Bronchial epithelial cell (primary cell): ENCODE data around the gene ACSL5. TPM values are rescaled to one million over a fixed set of nuclear protein-coding genes. Genes with fewer than 3 reads are reported as not detected.

Source experiments
- DNase-seq: peaks from one replicate; pipeline ENCODE4 v3.0.0-alpha.2; 2010; ENCODE audit warnings: low read depth
- FAIRE-seq: peaks from 2 replicates; lab custom pipeline; 2011; peaks lifted over from hg19 to GRCh38; lab: Jason Lieb, UNC
- H3K27me3 ChIP-seq: 2 replicates; pipeline ENCODE4 v1.5.1; 2011; ENCODE audit warnings: low read length; ENCODE audit not compliant: control insufficient read depth, insufficient read depth
- H3K36me3 ChIP-seq: 2 replicates; pipeline ENCODE4 v1.5.1; 2011; ENCODE audit warnings: low read length; ENCODE audit not compliant: control insufficient read depth, insufficient read depth
- H3K4me3 ChIP-seq: 2 replicates; pipeline ENCODE4 v1.5.1; 2011; ENCODE audit warnings: mild to moderate bottlenecking, low read depth, low read length, control low read depth
- CTCF ChIP-seq: IDR thresholded peaks from 2 replicates; pipeline ENCODE4 v1.5.1; 2011; ENCODE audit warnings: mild to moderate bottlenecking, moderate library complexity, low read length, control low read depth, inconsistent platforms; ENCODE audit not compliant: insufficient read depth, severe bottlenecking
- total RNA-seq: library from RNA; depleted of rRNA; stranded (reverse); fragments of >200 nt; gene quantifications from 2 replicates; pipeline ENCODE4 v1.2.1, GENCODE V29; 2014

Gene ACSL5
- total RNA-seq, result under 0.01 TPM in 1 of 2 replicates, not detected in the other

GRCh38 chr10:112373912-112374338 is at the start of gene ACSL5:
Gene ACSL5, plus strand, starts transcription at chr10:112374116. Its CDS starts 20,831 bp downstream, at chr10:112394947.
- Histone ChIP-seq H3K27me3 (no peaks in the 10 kb centered on the region), H3K36me3 (no peaks in the 10 kb centered on the region), H3K4me3 (no peak within 1 kb of the TSS)
- DNase-seq (no peak), FAIRE-seq (no peak)
- no peak for TF ChIP-seq CTCF

GRCh38 chr10:112327678-112328077 is 46.2 kb upstream of the ACSL5 start:
- DNase-seq (no peak), FAIRE-seq (no peak)
- no peak for TF ChIP-seq CTCF
- no peaks in the 10 kb centered on the region for H3K36me3 ChIP-seq
- peaks cover 2% of the 10 kb centered on the region for H3K27me3 ChIP-seq
- no peak overlapping the region for H3K4me3 ChIP-seq

- no peaks in the 10 kb centered on the region for H3K27me3 ChIP-seq
- TF ChIP-seq CTCF, result no peak
- no peaks in the 10 kb centered on the region for H3K36me3 ChIP-seq
- FAIRE-seq, result no peak
- no peak overlapping the region for H3K4me3 ChIP-seq
- DNase-seq, result no peak
These were observed 43.8 kb upstream of the ACSL5 start for GRCh38 chr10:112330162-112330561.

- H3K27me3 ChIP-seq, result no peaks in the 10 kb centered on the region
- no peak for DNase-seq
- no peaks in the 10 kb centered on the region for H3K36me3 ChIP-seq
- FAIRE-seq, result no peak
- no peak overlapping the region for H3K4me3 ChIP-seq
- TF ChIP-seq CTCF, result no peak
These were observed 43.2 kb upstream of the ACSL5 start for GRCh38 chr10:112330607-112331160.

- DNase-seq, result no peak
- Histone ChIP-seq H3K4me3 (no peak overlapping the region), H3K36me3 (no peaks in the 10 kb centered on the region), H3K27me3 (no peaks in the 10 kb centered on the region)
- no peak for FAIRE-seq
- TF ChIP-seq CTCF, result no peak
These were observed 41.9 kb upstream of the ACSL5 start for GRCh38 chr10:112332022-112332421.
